GM21381 (cell line): ENCODE measurements around the gene TM9SF4.

Experiments
- ATAC-seq: cut with Tn5 transposase; IDR thresholded peaks from one replicate; pipeline ENCODE4 v1.9.1; 2021; ENCODE audit warnings: mild to moderate bottlenecking, moderate library complexity; ENCODE audit not compliant: unreplicated experiment

The TM9SF4 gene

GRCh38 chr20:32126919-32127318 lies 17.4 kb downstream of the TM9SF4 start:
- no peak for ATAC-seq

- no peak for ATAC-seq
These were observed 17.8 kb downstream of the TM9SF4 start for GRCh38 chr20:32127347-32127746.

GRCh38 chr20:32128167-32128566 lies 18.7 kb downstream of the TM9SF4 start:
- no peak for ATAC-seq

- no peak for ATAC-seq
These were observed 20.3 kb downstream of the TM9SF4 start for GRCh38 chr20:32129863-32130262.

GRCh38 chr20:32130352-32130751 lies 20.8 kb downstream of the TM9SF4 start:
- ATAC-seq, result no peak

GRCh38 chr20:32130965-32131364 lies 21.5 kb downstream of the TM9SF4 start:
- no peak for ATAC-seq

- ATAC-seq, result peak; percentile 82
These were observed 23.5 kb downstream of the TM9SF4 start for GRCh38 chr20:32132911-32133549.

GRCh38 chr20:32134026-32134425 lies 24.5 kb downstream of the TM9SF4 start:
- no peak for ATAC-seq

- no peak for ATAC-seq
These were observed 26.5 kb downstream of the TM9SF4 start for GRCh38 chr20:32135983-32136515.

GRCh38 chr20:32138921-32139320 lies 29.4 kb downstream of the TM9SF4 start:
- no peak for ATAC-seq

- no peak for ATAC-seq
These were observed 30.4 kb downstream of the TM9SF4 start for GRCh38 chr20:32139947-32140346.

GRCh38 chr20:32140603-32141002 lies 31.1 kb downstream of the TM9SF4 start:
- no peak for ATAC-seq

- ATAC-seq, result no peak
These were observed 32.0 kb downstream of the TM9SF4 start for GRCh38 chr20:32141465-32141980.

- ATAC-seq, result no peak
These were observed 32.6 kb downstream of the TM9SF4 start for GRCh38 chr20:32142088-32142487.

- ATAC-seq, result no peak
These were observed 33.5 kb downstream of the TM9SF4 start for GRCh38 chr20:32142991-32143390.

- no peak for ATAC-seq
These were observed 35.6 kb downstream of the TM9SF4 start for GRCh38 chr20:32144898-32145662.

- ATAC-seq, result no peak
These were observed 40.2 kb downstream of the TM9SF4 start for GRCh38 chr20:32149566-32150170.

GRCh38 chr20:32150291-32150848 lies 40.9 kb downstream of the TM9SF4 start:
- ATAC-seq, result no peak

GRCh38 chr20:32152421-32153155 lies 43.1 kb downstream of the TM9SF4 start:
- ATAC-seq, result no peak

- no peak for ATAC-seq
These were observed 43.7 kb downstream of the TM9SF4 start for GRCh38 chr20:32153156-32153665.
